Mesothelial cell of epicardium (in vitro differentiated cells): Measurements from ENCODE around the gene DAPK1. TPM values are rescaled to one million over a fixed set of nuclear protein-coding genes. Genes with fewer than 3 reads are reported as not detected.

Experiments used
- DNase-seq, 2 experiments: peaks; one replicate each; pipeline ENCODE4 v3.0.0; 2021; ENCODE audit warnings: low spot score in 2 of 2; ENCODE audit not compliant: unreplicated experiment in 2 of 2
- H3K27ac Mint-ChIP-seq: 2 replicates; pipeline ENCODE4 v1.8.0; 2021; ENCODE audit warnings: mixed read lengths
- H3K27me3 Mint-ChIP-seq: 2 replicates; pipeline ENCODE4 v1.8.0; 2021; ENCODE audit warnings: low read depth, mixed read lengths
- H3K36me3 Mint-ChIP-seq: 2 replicates; pipeline ENCODE4 v1.8.0; 2021; ENCODE audit warnings: mixed read lengths
- H3K4me1 Mint-ChIP-seq: 2 replicates; pipeline ENCODE4 v1.8.0; 2021; ENCODE audit warnings: mixed read lengths
- H3K4me3 Mint-ChIP-seq: 2 replicates; pipeline ENCODE4 v1.8.0; 2021; ENCODE audit warnings: mild to moderate bottlenecking, moderate library complexity, mixed read lengths
- H3K9me3 Mint-ChIP-seq: 2 replicates; pipeline ENCODE4 v1.8.0; 2021; ENCODE audit warnings: mixed read lengths
- total RNA-seq: library from RNA; stranded (reverse); gene quantifications from 3 replicates; pipeline ENCODE4 v1.2.1, GENCODE V29; 2021
- TF ChIP-seq, protein P1 (sequence below): fragments of 200-600 bp; sonication (generic); IDR thresholded peaks from one replicate; pipeline ENCODE4 v1.5.0; 2021; ENCODE audit warnings: antibody characterized with exemption; ENCODE audit not compliant: unreplicated experiment

Gene DAPK1
- total RNA-seq, 1 donor from 2014 or later, result 239 TPM

DNA sequence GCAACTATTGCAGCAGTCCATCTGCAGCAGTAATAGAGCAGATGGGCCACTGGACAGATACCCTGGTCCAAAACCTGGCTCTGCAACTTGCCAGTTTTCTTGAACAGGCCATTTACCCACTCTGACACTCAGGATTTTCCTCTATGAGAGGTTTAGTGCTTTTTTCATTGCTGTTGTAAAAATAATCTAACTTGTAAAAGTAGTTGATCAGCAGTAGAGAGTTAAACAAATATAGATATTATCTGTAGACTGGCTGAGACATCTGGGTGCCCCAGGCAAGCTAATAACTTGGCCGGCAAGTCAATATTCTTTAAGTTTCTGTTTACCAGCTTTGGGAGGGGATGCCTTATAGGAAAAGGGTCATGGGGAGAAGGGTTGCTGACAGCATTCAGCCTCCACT is 4.1 kb downstream of the DAPK1 start:
- no peak for DNase-seq
- peaks cover 53% of the 10 kb centered on the region for H3K4me1 Mint-ChIP-seq
- TF ChIP-seq, protein P1, sequence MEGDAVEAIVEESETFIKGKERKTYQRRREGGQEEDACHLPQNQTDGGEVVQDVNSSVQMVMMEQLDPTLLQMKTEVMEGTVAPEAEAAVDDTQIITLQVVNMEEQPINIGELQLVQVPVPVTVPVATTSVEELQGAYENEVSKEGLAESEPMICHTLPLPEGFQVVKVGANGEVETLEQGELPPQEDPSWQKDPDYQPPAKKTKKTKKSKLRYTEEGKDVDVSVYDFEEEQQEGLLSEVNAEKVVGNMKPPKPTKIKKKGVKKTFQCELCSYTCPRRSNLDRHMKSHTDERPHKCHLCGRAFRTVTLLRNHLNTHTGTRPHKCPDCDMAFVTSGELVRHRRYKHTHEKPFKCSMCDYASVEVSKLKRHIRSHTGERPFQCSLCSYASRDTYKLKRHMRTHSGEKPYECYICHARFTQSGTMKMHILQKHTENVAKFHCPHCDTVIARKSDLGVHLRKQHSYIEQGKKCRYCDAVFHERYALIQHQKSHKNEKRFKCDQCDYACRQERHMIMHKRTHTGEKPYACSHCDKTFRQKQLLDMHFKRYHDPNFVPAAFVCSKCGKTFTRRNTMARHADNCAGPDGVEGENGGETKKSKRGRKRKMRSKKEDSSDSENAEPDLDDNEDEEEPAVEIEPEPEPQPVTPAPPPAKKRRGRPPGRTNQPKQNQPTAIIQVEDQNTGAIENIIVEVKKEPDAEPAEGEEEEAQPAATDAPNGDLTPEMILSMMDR, result no peak
- H3K27me3 Mint-ChIP-seq, result no peaks in the 10 kb centered on the region
- peak overlapping the region; percentile 22 for H3K27ac Mint-ChIP-seq
- H3K9me3 Mint-ChIP-seq, result peaks cover 7% of the 10 kb centered on the region
- peaks cover 19% of the 10 kb centered on the region for H3K36me3 Mint-ChIP-seq
- peak overlapping the region; percentile 15 for H3K4me3 Mint-ChIP-seq

DNA sequence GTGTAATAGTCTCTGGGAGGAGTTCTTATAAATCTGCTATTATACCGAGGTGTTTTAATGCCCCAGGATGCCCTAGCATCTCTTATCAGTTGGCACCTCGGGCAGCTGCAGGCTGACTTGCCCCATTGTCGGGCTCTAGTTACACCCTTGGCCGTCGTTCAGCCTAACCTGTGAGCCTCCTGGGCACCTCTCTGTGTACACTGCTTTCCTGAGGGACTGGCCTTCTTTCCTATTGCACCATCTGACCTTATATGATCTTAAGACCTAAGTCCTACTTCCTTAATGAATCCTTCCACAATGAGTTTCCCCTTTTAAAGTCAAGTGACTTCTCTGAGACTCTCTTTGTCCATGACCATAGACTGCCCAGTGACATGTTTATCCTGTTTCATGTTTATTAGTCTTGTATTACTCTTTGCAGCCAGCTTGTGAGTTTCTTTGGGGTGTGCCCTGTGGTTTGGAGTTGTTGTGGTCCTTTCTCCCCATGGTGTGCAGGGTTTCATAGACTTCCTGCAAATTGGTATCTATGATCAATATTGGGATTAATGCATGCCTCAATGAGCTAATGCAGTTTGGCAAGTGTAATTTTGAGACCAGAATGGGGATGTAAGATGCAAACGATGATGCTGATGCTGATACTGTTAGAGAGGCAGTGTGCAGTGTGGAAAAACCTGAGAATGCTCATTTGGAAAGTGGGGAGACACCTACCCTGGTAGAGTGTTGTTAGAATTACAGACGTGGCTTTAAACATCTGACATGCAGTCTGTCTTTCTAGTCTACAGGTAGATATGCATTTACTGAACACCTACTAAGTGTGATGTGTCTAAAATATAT is 4.9 kb downstream of the DAPK1 start:
- no peak overlapping the region for H3K4me3 Mint-ChIP-seq
- no peak overlapping the region for H3K27ac Mint-ChIP-seq
- TF ChIP-seq, protein P1, result no peak
- H3K9me3 Mint-ChIP-seq, result peaks cover 7% of the 10 kb centered on the region
- peaks cover 27% of the 10 kb centered on the region for H3K36me3 Mint-ChIP-seq
- H3K27me3 Mint-ChIP-seq, result no peaks in the 10 kb centered on the region
- peaks cover 48% of the 10 kb centered on the region for H3K4me1 Mint-ChIP-seq
- DNase-seq, result no peak

DNA sequence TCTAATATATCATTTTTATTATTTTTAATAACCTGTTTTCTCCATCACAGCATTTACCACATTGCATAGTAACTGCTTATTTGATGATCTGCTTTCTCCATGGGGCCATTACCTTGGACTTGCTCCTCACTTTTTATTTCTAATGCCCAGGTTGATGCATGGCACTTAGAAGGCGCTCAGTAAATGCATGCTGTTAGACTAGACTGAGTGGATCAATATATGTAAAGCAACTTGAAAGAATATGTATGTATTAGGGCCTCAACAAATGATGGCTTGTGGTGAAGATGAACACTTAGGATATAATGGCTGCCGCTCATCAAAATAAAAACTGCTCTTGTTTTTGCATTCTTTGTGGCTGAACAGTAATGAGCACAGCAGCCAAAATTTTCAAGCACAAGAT is 5.8 kb downstream of the DAPK1 start:
- Mint-ChIP-seq H3K27ac (peak overlapping the region; percentile 55), H3K27me3 (no peaks in the 10 kb centered on the region), H3K4me1 (peaks cover 48% of the 10 kb centered on the region), H3K4me3 (no peak overlapping the region), H3K9me3 (peaks cover 7% of the 10 kb centered on the region), H3K36me3 (peaks cover 29% of the 10 kb centered on the region)
- DNase-seq, result no peak
- TF ChIP-seq, protein P1, result no peak

DNA sequence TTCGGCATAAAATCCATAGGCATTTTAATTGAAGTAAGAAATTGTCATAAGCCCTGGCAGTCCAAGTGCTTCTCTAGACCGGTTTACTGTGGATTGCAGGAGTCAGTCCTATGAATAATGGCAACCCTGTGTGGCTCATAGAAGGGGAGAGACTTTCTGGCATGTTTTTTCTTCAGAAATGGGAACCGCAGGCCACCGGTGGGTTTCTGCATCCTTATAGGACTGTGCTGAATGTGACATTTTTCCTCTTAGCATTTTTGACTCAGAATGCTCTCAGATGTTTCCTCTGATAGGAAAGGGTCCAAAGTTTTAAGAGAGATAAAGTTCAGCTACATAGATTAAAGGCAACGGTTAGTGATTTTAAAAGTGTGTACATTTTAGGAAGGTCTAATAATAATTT is 6.3 kb downstream of the DAPK1 start:
- Mint-ChIP-seq H3K4me3 (no peak overlapping the region), H3K36me3 (peaks cover 33% of the 10 kb centered on the region), H3K4me1 (peaks cover 51% of the 10 kb centered on the region), H3K27me3 (no peaks in the 10 kb centered on the region), H3K27ac (peak overlapping the region; percentile 5), H3K9me3 (peaks cover 7% of the 10 kb centered on the region)
- TF ChIP-seq, protein P1, result no peak
- DNase-seq, result no peak

DNA sequence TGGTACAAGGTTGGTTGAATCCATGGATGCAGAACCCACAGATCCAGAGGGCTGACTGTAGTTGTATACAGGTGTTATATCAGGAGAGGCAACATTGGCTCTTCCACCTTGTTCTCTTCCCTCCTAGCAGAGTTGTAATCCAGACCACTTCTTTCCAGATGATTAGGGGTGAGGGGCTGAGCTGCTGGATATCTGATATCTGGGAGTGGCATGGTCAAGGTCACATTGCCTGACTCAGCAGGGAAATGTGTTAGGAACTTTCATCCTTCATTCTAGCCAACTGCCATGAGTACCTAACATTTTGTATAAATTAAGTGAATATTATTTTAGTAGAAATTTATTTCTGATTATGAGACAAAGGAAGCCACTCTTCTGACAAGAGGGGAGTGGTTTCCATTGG is 7.3 kb downstream of the DAPK1 start:
- Mint-ChIP-seq H3K36me3 (peaks cover 33% of the 10 kb centered on the region), H3K4me1 (peaks cover 46% of the 10 kb centered on the region), H3K4me3 (no peak overlapping the region), H3K9me3 (peaks cover 7% of the 10 kb centered on the region), H3K27ac (no peak overlapping the region), H3K27me3 (no peaks in the 10 kb centered on the region)
- DNase-seq, result no peak
- TF ChIP-seq, protein P1, result no peak
